GDM1 (cell line): ENCODE measurements around the gene UTP4.

Source experiments
- DNase-seq: peaks from one replicate; lab custom pipeline; 2025; lab: John Stamatoyannopoulos, UW

Gene UTP4

DNA sequence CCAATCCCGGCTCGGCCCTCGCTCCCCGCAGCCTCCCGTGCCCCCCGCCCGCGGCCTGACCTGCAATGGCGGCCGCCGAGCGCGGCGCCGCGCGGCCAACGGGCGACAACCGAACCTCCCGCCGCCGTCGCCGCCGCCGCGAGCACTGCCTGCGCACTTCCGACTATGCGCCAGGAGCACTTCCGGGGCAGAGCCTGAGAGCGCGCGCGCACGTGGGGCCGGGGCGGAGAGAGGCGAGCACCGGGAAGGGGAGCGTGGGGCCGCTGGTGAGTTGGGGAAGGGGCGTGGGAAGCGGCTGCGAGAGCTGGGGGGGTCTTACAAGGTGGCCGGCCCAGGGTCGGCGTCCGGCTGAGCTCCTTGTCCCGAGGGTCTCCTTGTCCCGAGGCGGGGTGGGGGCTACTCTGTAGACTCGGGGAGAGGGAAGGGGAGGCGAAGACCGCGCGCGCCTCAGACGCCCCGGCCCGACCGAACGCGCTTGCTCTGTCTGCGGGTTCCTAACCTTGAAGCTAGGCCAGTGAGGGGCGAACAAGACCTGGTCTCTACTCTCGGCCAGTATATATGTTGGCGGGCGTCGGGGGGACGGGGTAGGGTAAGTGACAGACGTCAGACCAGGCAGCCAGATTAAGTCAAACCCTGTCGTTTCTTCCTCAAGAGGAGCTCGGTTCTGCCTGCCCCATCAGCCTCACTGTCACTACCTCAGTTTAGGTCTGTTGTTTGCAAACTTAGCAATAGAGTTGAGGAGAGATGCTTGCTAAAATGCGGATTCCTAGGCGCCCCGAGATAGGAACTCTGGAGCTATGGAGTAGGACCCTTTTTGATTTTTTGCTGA is at the start of gene UTP4, which contains the start of gene CHTF8:
TSS of gene UTP4 (plus strand) at position 226 of the 829 bp plus-strand sequence. CDS start 811 bp downstream, outside the sequence.
TSS of gene CHTF8 (minus strand) at position 165 of the 829 bp plus-strand sequence. CDS start 11,130 bp downstream, outside the sequence.
- DNase-seq: peak; percentile 57

DNA sequence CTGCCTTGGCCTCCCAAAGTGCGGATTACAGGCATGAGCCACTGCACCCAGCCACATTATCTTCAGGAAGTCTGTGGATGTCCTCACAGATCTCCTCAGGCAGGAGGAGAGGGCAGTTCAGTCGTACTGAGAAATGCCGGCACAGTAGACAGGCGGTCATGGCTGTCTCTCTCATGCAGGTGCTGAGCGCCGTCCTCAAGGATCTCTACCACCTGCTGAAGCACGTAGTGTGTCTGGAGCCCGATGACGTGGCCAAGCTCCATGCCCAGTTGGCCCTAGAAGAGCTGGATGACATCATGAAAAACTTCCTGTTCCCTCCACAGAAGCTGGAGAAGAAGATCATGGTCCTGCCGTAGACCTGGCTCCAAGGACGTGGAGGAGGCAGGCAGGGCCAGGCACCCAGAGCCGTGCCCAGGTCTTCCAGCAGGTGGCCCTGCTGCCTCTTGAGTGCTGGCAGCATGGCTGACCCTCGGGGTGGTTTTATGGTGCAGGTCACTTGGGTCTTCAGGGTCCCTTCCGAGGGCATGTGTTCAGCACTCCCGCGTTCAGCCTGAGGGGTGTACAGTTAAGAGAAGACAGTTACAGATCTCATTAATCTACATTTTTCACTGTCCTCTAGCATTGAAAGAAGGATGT is 49.0 kb upstream of the UTP4 start:
- no peak for DNase-seq

DNA sequence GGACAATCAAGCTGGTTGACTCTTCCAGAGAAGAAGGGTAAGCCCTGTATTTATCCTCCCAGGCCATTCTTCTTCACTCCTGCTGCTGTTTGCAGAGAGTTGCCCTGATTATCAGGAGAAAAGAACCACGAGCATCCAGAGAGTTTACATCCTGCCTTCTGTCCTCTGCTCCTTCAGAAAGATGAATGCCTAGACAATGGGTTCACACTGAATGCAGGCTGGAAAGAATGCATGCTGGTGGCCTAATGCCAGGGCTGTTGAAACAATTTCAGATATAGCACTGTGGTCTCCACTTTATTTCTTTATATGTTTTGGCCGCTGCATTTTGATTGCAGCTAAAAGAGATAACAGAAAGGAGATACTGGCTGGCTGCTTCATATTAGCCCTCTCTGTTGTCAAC is 48.2 kb upstream of the UTP4 start:
- no peak for DNase-seq

DNA sequence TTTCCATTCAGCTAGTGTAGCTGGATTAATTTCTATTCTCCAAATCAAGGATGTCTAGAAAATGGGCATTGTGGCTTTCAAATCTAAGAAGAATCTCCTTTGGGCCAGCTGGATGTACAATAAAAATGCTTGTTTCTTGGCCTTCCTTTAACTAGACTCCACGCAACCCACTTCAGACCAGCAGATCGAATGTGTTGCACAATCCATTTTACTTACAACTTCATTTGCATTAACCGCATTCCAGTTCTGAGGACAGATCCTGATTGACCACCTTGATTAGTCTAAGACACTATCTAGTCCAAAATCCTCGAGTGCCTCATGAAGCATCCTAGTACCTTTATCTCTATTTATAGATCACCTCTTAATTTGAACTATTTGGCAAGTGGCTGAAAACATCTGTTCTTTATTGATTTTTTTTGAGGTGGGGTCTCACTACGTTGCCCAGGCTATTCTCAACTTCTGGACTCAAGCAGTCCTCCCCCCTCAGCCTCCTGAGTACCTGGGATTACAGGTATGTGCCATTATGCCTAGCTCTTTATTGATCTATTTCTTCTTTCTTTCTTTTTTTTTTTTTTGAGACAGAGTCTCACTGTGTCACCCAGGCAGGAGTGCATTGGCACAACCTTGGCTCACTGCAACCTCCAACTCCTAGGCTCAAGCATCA is 47.3 kb upstream of the UTP4 start:
- DNase-seq: no peak

DNA sequence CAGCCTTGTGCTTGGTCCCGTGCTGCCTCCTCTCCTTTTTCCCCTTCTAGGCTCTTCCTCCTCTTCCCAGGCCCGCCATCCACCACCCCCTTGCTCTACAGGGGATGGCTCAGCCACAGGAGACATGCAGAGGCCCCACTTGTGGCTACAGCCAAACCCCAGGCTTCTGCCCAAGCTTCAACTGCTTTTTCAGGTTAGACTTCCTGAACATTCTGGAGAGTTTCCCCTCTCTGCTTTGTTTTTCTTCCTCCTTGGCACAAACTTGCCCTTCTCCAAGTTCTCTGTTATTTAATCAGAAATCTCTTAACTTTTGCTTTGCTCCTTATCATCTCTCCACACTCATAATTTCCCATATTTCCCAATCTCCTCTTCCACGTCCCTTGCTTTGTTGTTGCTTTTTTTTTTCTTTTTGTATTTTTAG is 45.3 kb upstream of the UTP4 start:
- peak; percentile 31 for DNase-seq

DNA sequence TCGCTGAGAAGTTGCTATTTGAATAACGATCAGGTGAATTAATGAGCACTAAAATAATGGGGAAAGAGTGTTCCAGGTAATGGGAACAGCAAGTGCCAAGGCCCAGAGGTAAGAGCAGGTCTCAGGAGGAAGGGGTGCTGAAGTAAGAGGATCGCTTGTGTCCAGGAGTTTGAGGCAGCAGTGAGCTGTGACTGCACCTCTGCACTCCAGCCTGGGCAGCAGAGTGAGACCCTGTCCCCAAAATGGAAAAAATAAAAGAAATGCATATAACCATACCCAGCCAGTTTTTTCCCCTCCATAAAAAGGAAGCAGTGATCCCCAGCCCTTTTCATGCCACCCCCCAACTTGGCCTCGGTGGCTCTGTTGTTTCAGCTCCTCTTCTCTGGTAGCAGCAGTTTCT is 43.8 kb upstream of the UTP4 start:
- no peak for DNase-seq

DNA sequence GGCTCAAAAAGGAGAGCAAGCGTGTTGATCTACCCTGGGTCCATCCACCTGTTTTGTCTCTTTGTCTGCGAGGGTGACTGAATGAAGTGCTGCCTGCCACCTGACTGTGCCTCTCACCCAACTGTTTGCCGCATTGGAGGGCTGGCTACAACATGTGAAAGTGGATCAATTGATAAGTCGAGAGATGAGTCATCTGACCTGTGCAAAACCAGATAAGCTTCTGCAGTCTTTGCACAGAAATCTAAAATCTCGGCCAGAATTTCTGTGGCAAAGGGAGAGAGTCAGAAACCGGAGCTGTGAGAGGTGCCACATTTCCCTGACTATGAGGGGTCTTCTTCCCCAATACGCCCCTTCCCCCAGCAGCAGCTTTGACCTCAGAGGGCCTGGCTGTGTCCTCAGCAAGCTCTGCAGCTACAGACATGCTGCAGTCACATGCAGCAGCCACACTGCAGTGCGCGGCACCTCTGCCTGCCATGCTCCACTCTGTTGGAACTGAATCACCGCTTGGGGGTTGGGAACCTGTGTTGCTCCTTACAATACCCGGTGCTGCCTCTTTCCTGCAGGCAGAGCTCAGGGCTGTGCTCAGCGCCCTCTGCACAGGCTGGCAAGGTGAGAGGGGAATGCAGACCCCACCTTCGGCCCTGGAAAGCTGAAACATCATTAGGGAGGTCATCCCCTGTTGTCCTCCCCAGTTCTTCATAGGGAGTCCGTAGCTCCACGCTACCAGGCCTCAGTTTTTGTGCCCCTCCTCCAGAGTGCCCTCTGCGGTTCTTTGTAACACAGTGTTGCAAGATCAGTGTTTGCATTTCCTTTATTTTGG is 43.1 kb upstream of the UTP4 start:
- DNase-seq: no peak

DNA sequence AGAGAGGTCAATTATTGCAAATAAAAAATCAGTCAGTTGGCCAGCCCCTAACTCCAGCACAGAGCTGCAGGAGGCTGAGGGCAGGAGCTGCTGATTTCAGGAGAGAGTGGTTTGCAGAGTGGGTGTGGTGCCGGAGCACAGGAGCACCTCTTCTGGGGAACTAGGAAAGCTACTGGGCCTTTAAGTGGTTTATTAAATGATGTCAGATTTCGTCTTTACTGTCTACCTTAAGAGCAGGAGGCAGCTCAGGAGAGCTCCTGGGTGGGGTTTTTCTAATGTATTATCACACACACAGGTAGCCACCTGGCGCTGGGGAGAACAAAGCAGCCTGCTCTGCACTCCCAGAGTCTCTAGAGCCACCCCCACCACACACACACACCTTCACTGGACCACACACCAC is 38.5 kb upstream of the UTP4 start:
- DNase-seq: no peak

DNA sequence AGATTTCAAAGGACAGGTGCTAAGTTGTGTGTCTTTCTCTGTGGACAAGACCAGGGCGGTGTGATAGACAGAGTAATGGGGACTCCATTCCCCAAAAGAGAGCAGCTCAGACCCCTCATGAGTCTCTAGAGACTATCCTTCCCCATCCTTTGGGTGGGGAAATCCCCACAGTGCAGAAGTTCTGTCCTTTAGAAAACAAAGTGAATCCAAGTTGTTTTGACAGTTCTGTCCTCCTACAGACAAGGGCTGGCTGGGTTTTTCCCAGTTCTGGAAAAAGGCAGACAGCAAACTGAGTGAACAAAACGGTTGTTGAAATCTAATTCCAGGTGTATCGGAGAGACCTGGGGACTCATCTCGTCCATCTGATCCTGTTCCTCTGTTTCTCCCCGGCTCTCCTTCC is 37.9 kb upstream of the UTP4 start:
- DNase-seq: no peak

DNA sequence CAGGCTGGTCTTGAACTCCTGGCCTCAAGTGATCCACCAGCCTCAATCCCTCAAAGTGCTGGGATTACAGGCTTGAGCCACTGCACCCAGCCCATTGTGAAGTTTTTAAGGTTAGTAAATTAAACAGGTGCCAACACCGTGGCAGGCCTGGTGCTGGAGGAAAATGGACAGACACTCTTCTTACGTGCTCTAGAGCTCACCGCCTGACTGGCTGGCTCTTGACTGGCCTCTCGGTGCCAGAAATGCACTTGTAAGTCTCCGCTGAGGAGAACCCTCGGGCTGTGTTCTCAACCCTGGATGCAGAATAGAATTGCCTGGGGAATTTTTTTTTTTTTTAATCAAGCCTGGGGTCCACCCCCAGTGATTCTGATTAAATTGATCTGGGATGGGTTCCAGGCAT is 37.3 kb upstream of the UTP4 start:
- no peak for DNase-seq

DNA sequence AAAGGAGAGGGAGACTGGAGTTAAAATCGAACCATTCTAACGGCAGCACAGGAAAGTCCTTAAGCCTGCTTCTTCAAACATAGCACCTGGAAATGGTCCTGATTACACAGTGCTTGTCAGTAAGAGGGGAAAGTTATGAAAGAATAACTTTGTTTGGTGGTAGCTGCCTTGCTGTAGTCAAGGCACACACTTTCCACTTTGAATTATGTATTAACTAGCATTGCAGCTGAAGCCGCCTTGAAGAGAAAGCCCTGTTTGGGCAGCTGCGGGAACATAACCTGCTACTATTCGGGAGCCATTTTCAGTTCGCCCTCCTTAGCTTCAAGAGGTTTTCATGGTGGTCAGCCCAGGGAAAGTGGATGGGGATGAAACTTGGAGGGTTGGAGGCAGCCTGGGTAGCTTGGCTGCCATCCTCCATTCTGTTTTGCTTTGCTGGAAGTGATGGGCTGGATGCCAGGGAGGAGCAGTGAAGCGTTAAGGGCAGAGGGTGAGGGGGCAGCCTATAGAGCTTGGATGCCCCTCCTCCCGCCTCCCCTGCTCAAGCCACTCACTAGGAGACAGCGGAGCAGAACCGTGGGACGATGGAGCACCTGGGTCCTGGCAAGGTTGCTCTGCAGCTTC is 32.3 kb upstream of the UTP4 start:
- no peak for DNase-seq

DNA sequence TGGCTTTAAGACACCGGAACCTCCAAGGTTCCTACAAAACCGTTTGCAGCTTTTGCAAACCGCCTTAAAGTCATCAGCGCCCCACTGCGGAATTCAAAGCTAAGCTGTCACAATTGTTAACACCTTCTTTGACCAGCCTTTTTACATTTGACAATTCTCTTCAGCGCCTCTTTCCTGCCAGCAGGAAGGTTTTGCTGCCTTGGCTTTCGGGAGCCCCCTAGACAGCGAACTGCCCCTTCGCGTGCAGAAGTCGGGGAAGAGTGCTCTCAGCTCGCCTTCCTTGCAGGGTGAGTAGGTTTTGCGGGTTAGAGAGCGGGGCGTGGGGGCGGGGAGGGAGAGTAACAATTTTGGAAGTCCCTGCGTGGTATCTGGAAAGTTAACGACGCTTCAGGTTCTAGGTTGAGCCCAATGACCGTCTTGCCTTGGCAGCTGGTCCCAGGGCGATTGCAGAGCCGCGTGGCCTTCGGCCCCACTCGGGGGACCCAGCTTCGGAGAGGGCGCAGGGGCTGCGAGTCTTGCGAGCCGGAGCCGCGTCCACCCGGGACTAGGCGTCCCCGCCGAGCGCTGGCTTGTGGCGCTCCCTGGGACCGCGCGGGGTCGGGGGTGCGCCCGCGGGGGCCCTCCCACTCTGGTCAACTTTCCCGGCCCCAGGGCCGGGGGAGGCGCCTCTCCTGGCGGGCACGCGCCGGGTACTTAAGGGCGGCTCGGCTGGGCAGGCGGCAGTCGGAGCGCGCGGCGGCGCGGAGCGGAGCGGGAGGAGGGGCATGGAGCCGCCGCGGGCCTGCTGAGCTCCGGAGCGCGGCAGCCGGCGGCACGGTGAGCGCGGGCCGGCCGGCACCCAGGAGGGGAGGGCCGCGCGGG is 26.7 kb upstream of the UTP4 start, which contains the start of gene HAS3:
TSS of gene HAS3 (plus strand) at position 153 of the 861 bp plus-strand sequence. CDS start 3,743 bp downstream, outside the sequence.
- no peak for DNase-seq

DNA sequence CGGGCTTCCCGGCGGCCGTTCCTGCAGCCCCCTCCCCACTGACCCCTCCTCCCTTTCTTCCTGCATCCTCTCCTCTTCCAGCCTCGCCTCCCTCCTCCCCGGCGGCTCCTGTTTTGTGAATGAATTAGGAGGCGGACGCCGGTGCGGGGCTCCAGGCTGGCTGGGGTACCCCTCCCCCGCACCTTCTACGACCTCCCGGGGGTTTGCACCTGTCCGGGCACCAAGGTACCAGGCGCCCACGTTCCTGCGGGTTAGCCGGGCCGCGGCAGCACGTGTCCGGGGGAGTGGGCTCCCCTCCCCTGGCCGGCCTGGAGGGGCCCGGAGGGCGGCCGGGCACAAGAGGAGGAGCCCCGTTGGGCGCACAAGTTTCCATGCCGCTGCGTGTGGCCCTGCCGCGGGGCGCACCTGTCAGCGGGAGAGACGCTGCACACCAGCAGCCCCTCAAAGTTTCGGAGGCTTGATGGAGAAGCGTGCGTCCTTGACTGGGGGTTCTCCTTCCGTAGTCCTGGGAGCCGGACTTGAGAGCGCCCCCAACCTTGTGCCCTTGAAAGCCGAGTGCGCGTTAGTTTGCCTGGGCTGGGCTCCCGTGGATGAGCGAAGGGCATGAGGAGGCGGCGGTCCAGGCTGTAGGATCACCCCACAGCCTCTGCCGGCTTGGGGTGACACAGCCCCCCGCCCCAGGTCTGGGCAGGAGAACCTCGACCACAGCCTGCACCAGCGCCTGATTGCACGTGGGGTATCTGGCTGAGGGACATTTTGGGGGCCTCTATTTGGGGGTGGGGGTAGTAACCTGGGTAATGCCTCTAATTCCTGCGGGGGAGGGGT is 25.7 kb upstream of the UTP4 start:
- DNase-seq: no peak

DNA sequence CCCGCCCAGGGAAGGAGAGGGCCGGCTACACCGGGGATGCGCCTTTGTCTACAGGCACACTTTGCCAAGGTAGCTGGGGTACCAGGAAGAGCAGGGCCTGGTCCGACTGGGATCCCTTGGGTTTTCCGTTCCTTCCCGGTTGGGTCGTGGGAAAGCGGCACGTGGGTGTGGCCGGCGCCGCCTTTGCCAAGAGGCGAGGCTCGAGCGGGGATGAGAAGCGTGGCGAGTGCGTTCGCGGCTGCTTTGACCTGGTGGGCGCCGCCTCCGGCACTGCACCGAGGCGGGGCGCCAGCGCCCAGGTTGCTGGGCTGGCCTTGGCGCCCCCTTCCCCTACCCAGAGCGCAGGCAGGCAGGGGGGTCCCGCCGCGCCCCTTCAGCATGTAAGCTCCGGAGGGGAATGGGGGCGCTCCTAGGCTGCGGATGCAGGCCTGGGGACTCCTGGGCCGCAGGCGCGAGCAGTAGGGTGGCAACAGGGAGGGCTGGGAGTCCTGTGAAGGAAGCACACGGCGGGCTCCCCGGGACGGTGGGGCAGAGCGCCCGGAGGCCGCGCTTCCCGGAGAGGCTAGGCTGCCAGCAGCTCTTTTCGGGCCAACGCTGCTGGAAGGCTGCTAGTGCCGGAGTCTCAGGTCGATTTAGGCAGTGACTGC is 25.0 kb upstream of the UTP4 start:
- DNase-seq: no peak

DNA sequence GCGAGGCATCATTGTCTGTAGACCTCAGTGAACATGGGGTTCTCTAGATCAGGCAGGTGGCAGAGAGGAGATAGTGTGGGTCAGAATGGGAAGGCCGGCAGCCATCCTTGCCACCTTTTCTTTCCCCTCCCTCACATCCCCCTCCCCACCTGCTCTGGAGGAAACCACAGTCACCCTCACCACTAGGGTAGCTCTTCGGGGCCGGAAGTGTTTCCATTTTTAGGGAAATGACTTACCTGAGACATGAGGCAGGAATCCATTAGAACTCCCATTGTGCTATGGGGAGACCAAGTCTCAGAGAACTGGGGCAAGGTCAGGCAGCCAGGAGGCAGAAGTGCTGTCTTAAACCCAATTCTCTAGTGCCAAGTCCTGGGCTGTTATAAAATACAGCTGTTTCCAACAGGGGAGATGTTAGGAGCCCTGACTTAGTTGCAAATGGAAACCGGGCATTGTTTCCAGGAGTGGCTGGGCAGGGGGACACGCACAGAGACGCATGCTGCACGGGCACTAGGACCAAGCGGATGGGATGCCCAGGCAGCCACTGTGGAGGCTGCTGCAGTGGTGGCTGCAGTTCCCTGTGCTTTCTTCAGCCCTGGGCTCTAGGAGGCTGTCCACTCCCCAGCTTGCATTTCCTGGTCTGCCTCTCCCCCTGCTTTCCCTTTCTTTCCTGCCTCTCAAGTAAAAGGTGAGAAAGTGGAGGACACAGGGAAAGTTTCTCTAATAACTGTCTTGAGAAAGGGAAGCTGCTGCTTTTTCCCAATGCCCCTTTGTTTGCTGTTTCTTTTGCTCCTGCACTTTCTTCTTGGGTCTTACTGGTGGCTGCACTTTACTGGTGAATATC is 24.2 kb upstream of the UTP4 start:
- no peak for DNase-seq

DNA sequence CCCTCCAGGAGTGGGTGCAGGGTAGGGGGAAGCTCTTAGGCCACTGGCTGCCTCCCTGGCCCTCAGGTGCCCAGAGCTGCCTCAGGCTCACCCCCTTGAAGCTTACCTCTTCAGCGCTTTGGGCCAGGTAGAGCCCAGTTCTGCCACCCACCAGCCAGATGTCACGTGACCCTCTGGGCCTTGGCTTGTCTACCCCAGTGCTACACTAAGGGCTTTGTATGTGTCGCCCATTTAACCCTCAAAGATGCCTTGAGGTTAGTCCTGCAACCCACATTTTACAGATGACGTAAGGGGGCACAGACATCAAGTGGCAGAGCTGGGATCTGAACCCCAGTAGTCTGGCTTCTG is 23.6 kb upstream of the UTP4 start:
- DNase-seq: no peak

DNA sequence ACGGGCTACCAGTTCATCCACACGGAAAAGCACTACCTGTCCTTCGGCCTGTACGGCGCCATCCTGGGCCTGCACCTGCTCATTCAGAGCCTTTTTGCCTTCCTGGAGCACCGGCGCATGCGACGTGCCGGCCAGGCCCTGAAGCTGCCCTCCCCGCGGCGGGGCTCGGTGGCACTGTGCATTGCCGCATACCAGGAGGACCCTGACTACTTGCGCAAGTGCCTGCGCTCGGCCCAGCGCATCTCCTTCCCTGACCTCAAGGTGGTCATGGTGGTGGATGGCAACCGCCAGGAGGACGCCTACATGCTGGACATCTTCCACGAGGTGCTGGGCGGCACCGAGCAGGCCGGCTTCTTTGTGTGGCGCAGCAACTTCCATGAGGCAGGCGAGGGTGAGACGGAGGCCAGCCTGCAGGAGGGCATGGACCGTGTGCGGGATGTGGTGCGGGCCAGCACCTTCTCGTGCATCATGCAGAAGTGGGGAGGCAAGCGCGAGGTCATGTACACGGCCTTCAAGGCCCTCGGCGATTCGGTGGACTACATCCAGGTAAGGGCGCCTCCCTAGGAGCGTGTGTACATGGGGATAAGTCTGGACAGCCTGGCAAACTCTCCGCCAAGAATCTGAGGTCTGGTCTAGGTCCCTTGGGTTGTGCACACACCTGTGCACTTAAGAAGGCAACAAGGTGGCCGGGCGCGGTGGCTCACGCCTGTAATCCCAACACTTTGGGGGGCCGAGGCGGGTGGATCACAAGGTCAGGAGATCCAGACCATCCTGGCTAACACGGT is 22.8 kb upstream of the UTP4 start:
- DNase-seq: no peak
